ENCODE results near the gene CNGA1.

DNA sequence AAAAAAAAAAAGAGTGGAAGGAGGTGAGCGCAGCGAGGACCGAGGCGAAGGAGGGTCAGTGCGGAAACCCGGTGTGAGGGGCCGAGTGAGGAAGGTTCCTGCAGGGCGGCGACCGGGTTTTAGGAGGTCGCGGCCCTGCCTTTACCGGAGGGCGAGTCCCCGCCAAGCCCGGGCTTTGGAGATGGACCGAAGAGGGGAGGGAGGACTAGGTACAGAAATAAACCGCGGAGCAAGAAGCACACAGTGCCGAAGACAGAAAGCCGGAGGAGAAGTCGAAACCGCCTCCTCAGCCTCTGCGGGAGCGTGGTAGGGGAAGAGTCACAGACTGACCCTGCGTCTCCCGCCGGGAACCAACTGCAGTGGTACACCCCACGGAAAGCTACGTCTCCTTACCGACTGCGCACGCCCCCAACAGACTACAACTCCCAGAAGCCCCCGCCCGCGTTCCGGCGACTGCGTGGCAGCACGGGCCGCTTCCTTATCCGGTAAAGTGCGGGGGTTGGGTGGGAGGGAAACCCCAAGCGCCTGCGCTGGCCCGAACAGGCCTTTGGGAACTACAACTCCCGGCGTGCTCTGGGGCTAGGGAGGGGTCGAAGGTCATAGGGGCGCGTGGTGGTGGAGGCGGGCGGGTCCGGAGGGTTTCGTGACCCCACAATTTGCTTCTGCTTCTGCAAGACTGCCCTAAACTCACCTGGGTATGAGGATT, 102.1 kb downstream of the CNGA1 start, which contains the start of gene NFXL1:
- peak; percentile 67 to 80 for TF ChIP-seq POLR2A (IDR thresholded peaks at IDR 0.05)
- TF ChIP-seq, protein P1, sequence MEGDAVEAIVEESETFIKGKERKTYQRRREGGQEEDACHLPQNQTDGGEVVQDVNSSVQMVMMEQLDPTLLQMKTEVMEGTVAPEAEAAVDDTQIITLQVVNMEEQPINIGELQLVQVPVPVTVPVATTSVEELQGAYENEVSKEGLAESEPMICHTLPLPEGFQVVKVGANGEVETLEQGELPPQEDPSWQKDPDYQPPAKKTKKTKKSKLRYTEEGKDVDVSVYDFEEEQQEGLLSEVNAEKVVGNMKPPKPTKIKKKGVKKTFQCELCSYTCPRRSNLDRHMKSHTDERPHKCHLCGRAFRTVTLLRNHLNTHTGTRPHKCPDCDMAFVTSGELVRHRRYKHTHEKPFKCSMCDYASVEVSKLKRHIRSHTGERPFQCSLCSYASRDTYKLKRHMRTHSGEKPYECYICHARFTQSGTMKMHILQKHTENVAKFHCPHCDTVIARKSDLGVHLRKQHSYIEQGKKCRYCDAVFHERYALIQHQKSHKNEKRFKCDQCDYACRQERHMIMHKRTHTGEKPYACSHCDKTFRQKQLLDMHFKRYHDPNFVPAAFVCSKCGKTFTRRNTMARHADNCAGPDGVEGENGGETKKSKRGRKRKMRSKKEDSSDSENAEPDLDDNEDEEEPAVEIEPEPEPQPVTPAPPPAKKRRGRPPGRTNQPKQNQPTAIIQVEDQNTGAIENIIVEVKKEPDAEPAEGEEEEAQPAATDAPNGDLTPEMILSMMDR (IDR thresholded peaks at IDR 0.05): no peak

All from uterus (tissue), 2 donors.